ENCODE results near the gene CCDC192.

DNA sequence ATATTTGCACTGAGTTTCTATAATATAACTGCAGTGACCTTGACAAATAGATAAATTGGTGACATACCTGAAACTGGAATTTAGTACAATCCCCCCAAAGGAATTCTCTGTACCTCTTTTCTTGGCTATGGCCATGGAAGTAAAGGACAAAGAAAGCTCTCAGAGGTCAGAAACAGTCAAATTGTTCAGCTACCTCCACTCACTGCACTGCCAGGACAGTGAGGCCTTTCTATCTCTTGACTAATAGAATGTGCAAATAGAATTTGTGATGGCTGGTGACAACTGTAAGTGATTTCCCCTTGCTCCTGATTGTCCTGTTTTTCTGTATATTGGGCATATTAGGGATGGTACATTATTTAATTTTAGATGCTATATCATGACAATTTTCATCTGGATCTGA lies 67.1 kb downstream of the CCDC192 start:
- TF ChIP-seq YY1 (tag by site-specific recombination; IDR thresholded peaks at IDR 0.05), result no peak
- TF ChIP-seq, protein P1, sequence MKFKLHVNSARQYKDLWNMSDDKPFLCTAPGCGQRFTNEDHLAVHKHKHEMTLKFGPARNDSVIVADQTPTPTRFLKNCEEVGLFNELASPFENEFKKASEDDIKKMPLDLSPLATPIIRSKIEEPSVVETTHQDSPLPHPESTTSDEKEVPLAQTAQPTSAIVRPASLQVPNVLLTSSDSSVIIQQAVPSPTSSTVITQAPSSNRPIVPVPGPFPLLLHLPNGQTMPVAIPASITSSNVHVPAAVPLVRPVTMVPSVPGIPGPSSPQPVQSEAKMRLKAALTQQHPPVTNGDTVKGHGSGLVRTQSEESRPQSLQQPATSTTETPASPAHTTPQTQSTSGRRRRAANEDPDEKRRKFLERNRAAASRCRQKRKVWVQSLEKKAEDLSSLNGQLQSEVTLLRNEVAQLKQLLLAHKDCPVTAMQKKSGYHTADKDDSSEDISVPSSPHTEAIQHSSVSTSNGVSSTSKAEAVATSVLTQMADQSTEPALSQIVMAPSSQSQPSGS (tag by site-specific recombination; IDR thresholded peaks at IDR 0.05; ENCODE audit: low read depth), result no peak
- no peak for TF ChIP-seq MEIS1 (CRISPR knock-in tag; IDR thresholded peaks at IDR 0.05; ENCODE audit: borderline replicate concordance)
- TF ChIP-seq, protein P2, sequence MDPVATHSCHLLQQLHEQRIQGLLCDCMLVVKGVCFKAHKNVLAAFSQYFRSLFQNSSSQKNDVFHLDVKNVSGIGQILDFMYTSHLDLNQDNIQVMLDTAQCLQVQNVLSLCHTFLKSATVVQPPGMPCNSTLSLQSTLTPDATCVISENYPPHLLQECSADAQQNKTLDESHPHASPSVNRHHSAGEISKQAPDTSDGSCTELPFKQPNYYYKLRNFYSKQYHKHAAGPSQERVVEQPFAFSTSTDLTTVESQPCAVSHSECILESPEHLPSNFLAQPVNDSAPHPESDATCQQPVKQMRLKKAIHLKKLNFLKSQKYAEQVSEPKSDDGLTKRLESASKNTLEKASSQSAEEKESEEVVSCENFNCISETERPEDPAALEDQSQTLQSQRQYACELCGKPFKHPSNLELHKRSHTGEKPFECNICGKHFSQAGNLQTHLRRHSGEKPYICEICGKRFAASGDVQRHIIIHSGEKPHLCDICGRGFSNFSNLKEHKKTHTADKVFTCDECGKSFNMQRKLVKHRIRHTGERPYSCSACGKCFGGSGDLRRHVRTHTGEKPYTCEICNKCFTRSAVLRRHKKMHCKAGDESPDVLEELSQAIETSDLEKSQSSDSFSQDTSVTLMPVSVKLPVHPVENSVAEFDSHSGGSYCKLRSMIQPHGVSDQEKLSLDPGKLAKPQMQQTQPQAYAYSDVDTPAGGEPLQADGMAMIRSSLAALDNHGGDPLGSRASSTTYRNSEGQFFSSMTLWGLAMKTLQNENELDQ (tag by site-specific recombination; IDR thresholded peaks at IDR 0.05; ENCODE audit: low read depth), result no peak
- TF ChIP-seq, protein P3, sequence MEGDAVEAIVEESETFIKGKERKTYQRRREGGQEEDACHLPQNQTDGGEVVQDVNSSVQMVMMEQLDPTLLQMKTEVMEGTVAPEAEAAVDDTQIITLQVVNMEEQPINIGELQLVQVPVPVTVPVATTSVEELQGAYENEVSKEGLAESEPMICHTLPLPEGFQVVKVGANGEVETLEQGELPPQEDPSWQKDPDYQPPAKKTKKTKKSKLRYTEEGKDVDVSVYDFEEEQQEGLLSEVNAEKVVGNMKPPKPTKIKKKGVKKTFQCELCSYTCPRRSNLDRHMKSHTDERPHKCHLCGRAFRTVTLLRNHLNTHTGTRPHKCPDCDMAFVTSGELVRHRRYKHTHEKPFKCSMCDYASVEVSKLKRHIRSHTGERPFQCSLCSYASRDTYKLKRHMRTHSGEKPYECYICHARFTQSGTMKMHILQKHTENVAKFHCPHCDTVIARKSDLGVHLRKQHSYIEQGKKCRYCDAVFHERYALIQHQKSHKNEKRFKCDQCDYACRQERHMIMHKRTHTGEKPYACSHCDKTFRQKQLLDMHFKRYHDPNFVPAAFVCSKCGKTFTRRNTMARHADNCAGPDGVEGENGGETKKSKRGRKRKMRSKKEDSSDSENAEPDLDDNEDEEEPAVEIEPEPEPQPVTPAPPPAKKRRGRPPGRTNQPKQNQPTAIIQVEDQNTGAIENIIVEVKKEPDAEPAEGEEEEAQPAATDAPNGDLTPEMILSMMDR (tag by site-specific recombination; IDR thresholded peaks at IDR 0.05), result no peak
- TF ChIP-seq, protein P4, sequence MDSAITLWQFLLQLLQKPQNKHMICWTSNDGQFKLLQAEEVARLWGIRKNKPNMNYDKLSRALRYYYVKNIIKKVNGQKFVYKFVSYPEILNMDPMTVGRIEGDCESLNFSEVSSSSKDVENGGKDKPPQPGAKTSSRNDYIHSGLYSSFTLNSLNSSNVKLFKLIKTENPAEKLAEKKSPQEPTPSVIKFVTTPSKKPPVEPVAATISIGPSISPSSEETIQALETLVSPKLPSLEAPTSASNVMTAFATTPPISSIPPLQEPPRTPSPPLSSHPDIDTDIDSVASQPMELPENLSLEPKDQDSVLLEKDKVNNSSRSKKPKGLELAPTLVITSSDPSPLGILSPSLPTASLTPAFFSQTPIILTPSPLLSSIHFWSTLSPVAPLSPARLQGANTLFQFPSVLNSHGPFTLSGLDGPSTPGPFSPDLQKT (IDR thresholded peaks at IDR 0.05; ENCODE audit: borderline replicate concordance, low read depth, low read length), result no peak
- no peak for TF ChIP-seq ZNF132 (tag by site-specific recombination; IDR thresholded peaks at IDR 0.05; ENCODE audit: borderline replicate concordance)
- TF ChIP-seq ZNF324 (tag by site-specific recombination; IDR thresholded peaks at IDR 0.05), result no peak
